Smooth muscle cell (in vitro differentiated cells): Measurements from ENCODE around the gene NAIF1. TPM values are rescaled to one million over a fixed set of nuclear protein-coding genes. Genes with fewer than 3 reads are reported as not detected.

ENCODE experiments used
- DNase-seq: peaks from one replicate; lab custom pipeline; 2025; ENCODE audit not compliant: unreplicated experiment; lab: John Stamatoyannopoulos, UW
- H2AFZ ChIP-seq: fragments of 200-600 bp; sonication (generic); 2 replicates; pipeline ENCODE4 v1.6.0; 2016; ENCODE audit warnings: antibody characterized with exemption, low read depth, mild to moderate bottlenecking
- H3F3A ChIP-seq: fragments of 200-600 bp; sonication (generic); 2 replicates; pipeline ENCODE4 v1.6.0; 2017; ENCODE audit warnings: antibody characterized with exemption, low read depth
- H3K27ac ChIP-seq: fragments of 200-600 bp; sonication (generic); 2 replicates; pipeline ENCODE4 v1.5.1; 2016; ENCODE audit warnings: low read depth, mild to moderate bottlenecking
- H3K27me3 ChIP-seq: fragments of 200-600 bp; sonication (generic); 2 replicates; pipeline ENCODE4 v1.6.1; 2016; ENCODE audit warnings: low read depth, mild to moderate bottlenecking
- H3K36me3 ChIP-seq: fragments of 200-600 bp; sonication (generic); 2 replicates; pipeline ENCODE4 v1.5.1; 2016; ENCODE audit warnings: low read depth
- H3K4me1 ChIP-seq: fragments of 200-600 bp; sonication (generic); 2 replicates; pipeline ENCODE4 v1.5.1; 2016; ENCODE audit warnings: low read depth
- H3K4me2 ChIP-seq: fragments of 200-600 bp; sonication (generic); 2 replicates; pipeline ENCODE4 v1.6.0; 2016; ENCODE audit warnings: mild to moderate bottlenecking
- H3K4me3 ChIP-seq: fragments of 200-600 bp; sonication (generic); 2 replicates; pipeline ENCODE4 v1.5.1; 2016; ENCODE audit warnings: mild to moderate bottlenecking
- H3K79me2 ChIP-seq: fragments of 200-600 bp; sonication (generic); 2 replicates; pipeline ENCODE4 v1.6.0; 2016; ENCODE audit warnings: low read depth, mild to moderate bottlenecking
- H3K9ac ChIP-seq: fragments of 200-600 bp; sonication (generic); 2 replicates; pipeline ENCODE4 v1.6.0; 2016; ENCODE audit warnings: low read depth
- H3K9me3 ChIP-seq: fragments of 200-600 bp; sonication (generic); replicated peaks from 2 replicates; pipeline ENCODE4 v1.5.1; 2016; ENCODE audit warnings: low read depth
- H4K20me1 ChIP-seq: fragments of 200-600 bp; sonication (generic); 2 replicates; pipeline ENCODE4 v1.6.0; 2016; ENCODE audit warnings: low read depth
- CTCF ChIP-seq: fragments of 200-600 bp; sonication (generic); IDR thresholded peaks from 2 replicates; pipeline ENCODE4 v1.5.1; 2017; ENCODE audit warnings: borderline replicate concordance, mild to moderate bottlenecking, antibody characterized with exemption; ENCODE audit not compliant: insufficient read depth, poor library complexity, severe bottlenecking
- WGBS: methylation state at CpG from one replicate; pipeline ENCODE4 v1.1.7; 2016; ENCODE audit warnings: low lambda C conversion rate; 5-methylcytosine and 5-hydroxymethylcytosine counted together
- polyA plus RNA-seq: library from polyadenylated mRNA; unstranded; fragments of >200 nt; fragmentation: Nextera tagmentation; extraction: Ambion mirVana; gene quantifications from 2 replicates; pipeline ENCODE4 v1.2.1, GENCODE V29; 2016
- total RNA-seq: library from RNA; depleted of rRNA; stranded (reverse); fragments of >200 nt; gene quantifications from 2 replicates; pipeline ENCODE4 v1.2.3, GENCODE V29; 2014

Gene NAIF1
- total and polyA plus RNA-seq, 2 experiments from 2014 or later = 3.8 to 6.7 TPM

- H3K36me3 ChIP-seq = no peaks in the 10 kb centered on the region
- H3K27ac ChIP-seq = no peak overlapping the region
- no peak overlapping the region for H3K4me3 ChIP-seq
- peaks cover 12% of the 10 kb centered on the region for H3F3A ChIP-seq
- H3K27me3 ChIP-seq = no peaks in the 10 kb centered on the region
- TF ChIP-seq CTCF = no peak
- H2AFZ ChIP-seq = no peak overlapping the region
- 93% methylated on average over 12 of the region's 12 CpGs for WGBS
- H3K4me2 ChIP-seq = no peak overlapping the region
- H3K79me2 ChIP-seq = peaks cover 30% of the 10 kb centered on the region
- H3K4me1 ChIP-seq = peaks cover 20% of the 10 kb centered on the region
- no peaks in the 10 kb centered on the region for H3K9me3 ChIP-seq
- DNase-seq = no peak
- H4K20me1 ChIP-seq = peaks cover 15% of the 10 kb centered on the region
- H3K9ac ChIP-seq = no peak overlapping the region
Measured at GRCh38 chr9:128101231-128101661, 34.1 kb upstream of the NAIF1 start.

- TF ChIP-seq CTCF = no peak
- Histone ChIP-seq H3K27me3 (no peaks in the 10 kb centered on the region), H4K20me1 (peaks cover 15% of the 10 kb centered on the region), H3F3A (peaks cover 13% of the 10 kb centered on the region), H3K4me3 (no peak overlapping the region), H3K9me3 (no peaks in the 10 kb centered on the region), H2AFZ (no peak overlapping the region), H3K79me2 (peaks cover 36% of the 10 kb centered on the region), H3K27ac (no peak overlapping the region), H3K36me3 (no peaks in the 10 kb centered on the region), H3K4me1 (peaks cover 20% of the 10 kb centered on the region), H3K9ac (peak overlapping the region; percentile 1), H3K4me2 (no peak overlapping the region)
- no peak for DNase-seq
- WGBS = 95% methylated on average over 10 of the region's 10 CpGs
Measured at GRCh38 chr9:128100581-128100980, 33.5 kb upstream of the NAIF1 start.

DNA sequence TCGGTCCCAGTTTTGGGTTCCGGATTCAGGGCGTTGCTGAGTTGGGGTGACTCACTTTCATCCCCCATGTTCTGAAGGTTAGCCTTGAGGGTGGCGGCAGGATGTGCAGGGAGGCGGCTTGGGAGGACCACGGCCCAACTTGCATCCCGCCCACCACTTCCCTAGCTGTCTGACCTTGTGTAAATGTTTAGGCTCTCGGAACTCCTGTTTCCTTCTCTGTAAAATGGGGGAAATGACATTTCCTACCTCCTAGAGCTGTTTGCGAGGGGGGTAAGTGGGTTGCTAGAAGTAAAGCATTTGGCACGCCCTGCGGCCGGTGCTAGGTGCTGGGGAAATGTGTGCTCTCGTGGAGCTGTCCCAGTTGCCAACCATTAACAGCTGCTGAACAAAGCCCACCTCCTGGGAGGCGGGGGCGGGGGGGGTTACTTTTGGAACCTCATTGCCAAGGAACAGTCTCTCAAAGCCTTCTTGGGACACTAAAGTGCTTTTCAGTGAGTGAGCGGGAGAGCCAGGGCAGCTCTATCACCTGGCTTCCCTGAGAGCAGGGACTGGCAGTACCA, 32.9 kb upstream of the NAIF1 start:
- peak overlapping the region; percentile 95 for H3K9ac ChIP-seq
- DNase-seq = no peak

More for the DNA sequence above, 32.9 kb upstream of the NAIF1 start:
- peaks cover 15% of the 10 kb centered on the region for H4K20me1 ChIP-seq
- no peak for TF ChIP-seq CTCF
- WGBS = 83% methylated on average over 16 of the region's 16 CpGs
- no peaks in the 10 kb centered on the region for H3K36me3 ChIP-seq
- peak overlapping the region; percentile 99 for H3K27ac ChIP-seq
- no peaks in the 10 kb centered on the region for H3K9me3 ChIP-seq
- no peaks in the 10 kb centered on the region for H3K27me3 ChIP-seq
- peak overlapping the region; percentile 53 for H3K4me3 ChIP-seq
- peaks cover 20% of the 10 kb centered on the region for H3K4me1 ChIP-seq
- H3F3A ChIP-seq = peaks cover 18% of the 10 kb centered on the region
- H2AFZ ChIP-seq = no peak overlapping the region
- H3K4me2 ChIP-seq = peak overlapping the region; percentile 87
- peaks cover 42% of the 10 kb centered on the region for H3K79me2 ChIP-seq
